IMR-90 (cell line): Measurements from ENCODE around the gene HYAL3. TPM values are rescaled to one million over a fixed set of nuclear protein-coding genes. Genes with fewer than 3 reads are reported as not detected.

Experiments
- FOS ChIP-seq: fragments of 150-350 bp; IDR thresholded peaks from 2 replicates; pipeline ENCODE4 v1.6.1; 2016; ENCODE audit warnings: low read depth, low read length
- MAFK ChIP-seq: IDR thresholded peaks from 2 replicates; pipeline ENCODE4 v1.6.1; 2012; ENCODE audit warnings: low read depth, low read length, improper control_type of control experiment
- NFE2L2 ChIP-seq: fragments of 150-350 bp; IDR thresholded peaks from 2 replicates; pipeline ENCODE4 v1.6.1; 2016; ENCODE audit warnings: low read depth, mild to moderate bottlenecking, low read length
- SMC3 ChIP-seq: fragments of 150-350 bp; IDR thresholded peaks from 2 replicates; pipeline ENCODE4 v1.6.1; 2016; ENCODE audit warnings: low read depth, mild to moderate bottlenecking, antibody characterized with exemption, low read length, moderate library complexity
- polyA plus RNA-seq, 3 experiments: library from polyadenylated mRNA; depleted of rRNA; stranded (reverse); fragments of >200 nt; gene quantifications; 2 replicates each; pipeline ENCODE4 v1.2.3, GENCODE V29; 2012; ENCODE audit warnings: low replicate concordance in 1 of 3
- total RNA-seq: library from RNA; depleted of rRNA; stranded (reverse); fragments of >200 nt; gene quantifications from 2 replicates; pipeline ENCODE4 v1.2.3, GENCODE V29; 2012

The HYAL3 gene
- total and polyA plus RNA-seq, 2 of the 4 experiments (the other 2 are of a cell fraction) = 2.7 to 5.7 TPM

DNA sequence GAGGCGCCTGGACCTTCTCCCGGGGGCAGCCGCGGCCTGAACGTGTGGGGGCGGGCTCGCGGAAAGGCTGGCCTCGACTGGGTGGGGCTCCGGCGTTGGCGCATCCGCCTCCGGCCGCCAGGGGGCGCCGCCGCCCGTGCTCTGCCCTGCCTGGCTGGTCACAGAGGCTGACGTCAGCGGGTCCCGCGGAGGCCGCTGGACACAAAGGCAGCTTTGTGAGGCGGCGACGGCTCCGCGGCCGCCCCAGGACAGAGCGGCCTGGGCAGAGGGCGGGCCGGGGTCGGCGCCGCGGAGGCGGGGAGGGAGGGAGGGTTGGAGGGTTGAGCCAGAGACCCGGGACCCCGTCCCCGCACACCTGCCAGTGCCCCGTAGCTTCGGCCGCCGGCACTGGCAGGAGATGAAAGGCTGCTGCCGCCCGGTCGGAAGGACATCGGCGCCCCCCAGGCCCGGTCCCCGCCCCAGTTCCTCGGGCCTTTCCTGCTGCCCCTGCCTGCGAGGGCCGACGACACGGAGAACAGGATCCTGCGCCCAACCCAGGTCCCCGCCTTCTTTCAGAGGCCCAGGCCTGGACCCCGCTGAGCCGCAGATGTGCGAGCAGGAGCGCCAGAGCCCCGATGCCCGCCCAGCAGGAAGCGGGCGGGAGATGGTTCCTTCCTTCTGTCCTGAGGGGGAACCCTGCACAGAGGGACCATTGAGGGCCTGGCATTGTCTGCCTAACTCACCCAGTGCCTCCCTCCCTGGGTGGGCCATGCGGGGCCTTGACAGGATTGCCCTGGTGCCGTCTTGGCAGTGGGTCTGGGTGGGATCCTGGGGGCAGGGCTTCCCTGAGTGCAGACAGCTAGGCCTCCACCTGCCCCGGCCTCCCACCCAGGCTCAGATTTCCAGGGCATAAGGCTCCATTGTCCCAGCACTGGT is 38.9 kb downstream of the HYAL3 start (continued):
- TF ChIP-seq NFE2L2 (no peak), SMC3 (peak; percentile 89), FOS (no peak), MAFK (peak; percentile 37; the same call in 1 of the 2 replicates)
